Endothelial cell of umbilical vein (primary cell): ENCODE results near the gene UCN3. TPM values are rescaled to one million over a fixed set of nuclear protein-coding genes. Genes with fewer than 3 reads are reported as not detected.

ENCODE experiments used
- BruUV-seq: library from RNA; stranded (reverse); fragments of 400-500 nt; replicated peaks from 2 replicates; lab custom pipeline; 2021; lab: Mats Ljungman, UMichigan
- CTCF ChIA-PET: fragments of 300-600, 350-600 bp; sonication (Branson Sonifier 250); formaldehyde crosslinking; loops from one replicate; lab custom pipeline; 2021; ENCODE audit warnings: antibody characterized with exemption, inconsistent platforms; lab: Charles Lee
- POLR2A ChIA-PET: fragments of 300-600, 350-600 bp; sonication (Branson Sonifier 250); formaldehyde crosslinking; loops from one replicate; lab custom pipeline; 2021; ENCODE audit warnings: antibody characterized with exemption, inconsistent platforms; lab: Charles Lee
- DNase-seq: peaks from one replicate; pipeline ENCODE4 v3.0.0-alpha.2; 2011; ENCODE audit warnings: low read depth, low spot score
- FAIRE-seq: peaks from 2 replicates; lab custom pipeline; 2011; peaks lifted over from hg19 to GRCh38; lab: Jason Lieb, UNC
- H2AFZ ChIP-seq: 2 replicates; pipeline ENCODE4 v1.6.0; 2012; ENCODE audit warnings: low read depth, low read length, control low read depth, inconsistent platforms
- H3K27ac ChIP-seq: 2 replicates; pipeline ENCODE4 v1.5.1; 2011; ENCODE audit warnings: low read depth, mild to moderate bottlenecking, control low read depth, low read length, moderate library complexity; ENCODE audit not compliant: insufficient read depth
- H3K27me3 ChIP-seq, 2 experiments: 2 replicates each; pipeline versions ENCODE4 v1.6.0 to v1.6.1; 2011; ENCODE audit warnings: low read length in 2 of 2, mixed read lengths in 1 of 2; ENCODE audit not compliant: control insufficient read depth in 2 of 2, insufficient read depth in 2 of 2
- H3K36me3 ChIP-seq, 2 experiments: 2 replicates in 1 of 2; 3 replicates in 1 of 2; pipeline ENCODE4 v1.5.1; 2011; ENCODE audit warnings: low read length in 2 of 2, mild to moderate bottlenecking in 1 of 2, moderate library complexity in 1 of 2; ENCODE audit not compliant: control insufficient read depth in 2 of 2, insufficient read depth in 2 of 2; ENCODE audit errors: extremely low read depth in 1 of 2
- H3K4me1 ChIP-seq: 3 replicates; pipeline ENCODE4 v1.5.1; 2011; ENCODE audit warnings: mild to moderate bottlenecking, low read length; ENCODE audit not compliant: control insufficient read depth, insufficient read depth; ENCODE audit errors: extremely low read depth
- H3K4me2 ChIP-seq: 2 replicates; pipeline ENCODE4 v1.6.1; 2011; ENCODE audit warnings: low read length, control low read depth, mixed read lengths; ENCODE audit not compliant: insufficient read depth
- H3K4me3 ChIP-seq, 3 experiments: fragments of 200-600 bp in 1 of 3; sonication (generic), shearing (Covaris generic) in 1 of 3; replicated peaks in 1 of 3; 2 replicates each; pipeline ENCODE4 v1.5.1; 2011 to 2016; ENCODE audit warnings: control low read depth in 3 of 3, low read length in 3 of 3, mild to moderate bottlenecking in 2 of 3, inconsistent platforms in 1 of 3, low read depth in 1 of 3, moderate library complexity in 1 of 3; ENCODE audit not compliant: insufficient read depth in 1 of 3
- H3K79me2 ChIP-seq: 2 replicates; pipeline ENCODE4 v1.6.0; 2012; ENCODE audit warnings: low read length, inconsistent platforms; ENCODE audit not compliant: control insufficient read depth, insufficient read depth
- H3K9ac ChIP-seq: replicated peaks from 2 replicates; pipeline ENCODE3; 2011; ENCODE audit warnings: low read length, control low read depth; ENCODE audit not compliant: insufficient read depth; ENCODE audit errors: extremely low read depth
- H3K9me1 ChIP-seq: replicated peaks from 3 replicates; pipeline ENCODE4 v1.6.0; 2011; ENCODE audit warnings: mild to moderate bottlenecking, low read length; ENCODE audit not compliant: control insufficient read depth, insufficient read depth; ENCODE audit errors: extremely low read depth
- H3K9me3 ChIP-seq: replicated peaks from 2 replicates; pipeline ENCODE4 v1.5.1; 2012; ENCODE audit warnings: low read length, inconsistent platforms; ENCODE audit not compliant: control insufficient read depth, insufficient read depth
- H4K20me1 ChIP-seq: replicated peaks from 2 replicates; pipeline ENCODE3; 2011; ENCODE audit warnings: mild to moderate bottlenecking, low read length; ENCODE audit not compliant: control insufficient read depth, insufficient read depth; ENCODE audit errors: extremely low read depth
- EZH2 ChIP-seq: IDR thresholded peaks from 2 replicates; pipeline ENCODE4 v1.6.1; 2012; ENCODE audit warnings: borderline replicate concordance, low read depth, mild to moderate bottlenecking, moderate library complexity, low read length, inconsistent platforms; ENCODE audit not compliant: severe bottlenecking
- FOS ChIP-seq: IDR thresholded peaks from 2 replicates; pipeline ENCODE4 v1.6.1; 2011; ENCODE audit warnings: mild to moderate bottlenecking, low read length, moderate library complexity, borderline replicate concordance; ENCODE audit not compliant: insufficient read depth
- GATA2 ChIP-seq: IDR thresholded peaks from 2 replicates; pipeline ENCODE4 v1.7.0; 2011; ENCODE audit warnings: low read depth, mild to moderate bottlenecking, moderate library complexity, mixed read lengths, low read length; ENCODE audit not compliant: insufficient read length, insufficient read depth
- JUN ChIP-seq: IDR thresholded peaks from 2 replicates; pipeline ENCODE4 v1.6.1; 2011; ENCODE audit warnings: borderline replicate concordance, low read depth; ENCODE audit not compliant: insufficient read length, insufficient read depth
- MYC ChIP-seq: IDR thresholded peaks from one replicate; pipeline ENCODE4 v1.6.1; 2011; ENCODE audit warnings: mild to moderate bottlenecking, low read depth, low read length
- POLR2A ChIP-seq: IDR thresholded peaks from 2 replicates; pipeline ENCODE4 v1.6.1; 2012; ENCODE audit warnings: low read depth, mild to moderate bottlenecking, control low read depth, low read length
- POLR2AphosphoS5 ChIP-seq: IDR thresholded peaks from 2 replicates; pipeline ENCODE4 v1.6.1; 2012; ENCODE audit warnings: low read depth, mild to moderate bottlenecking, control low read depth, low read length, moderate library complexity; ENCODE audit not compliant: insufficient read depth
- dilution Hi-C: fragments of 300-500 bp; cut with MboI; formaldehyde crosslinking; loops from one replicate; pipeline ENCODE4 v1.15.0; 2019; ENCODE audit warnings: low sequenced_read_pairs; ENCODE audit not compliant: extremely low pct_ligation_motif_present
- intact Hi-C: fragments of 100-400 bp; cut with micrococcal nuclease; formaldehyde crosslinking; loops from one replicate; pipeline ENCODE4 v1.10.0; 2022
- polyA plus RNA-seq, 4 experiments: library from polyadenylated mRNA; depleted of rRNA in 3 of 4; stranded (reverse) in 3 of 4; unstranded in 1 of 4; fragments of >200 nt; gene quantifications; 2 replicates each; pipeline versions ENCODE4 v1.2.1 to v1.2.3, GENCODE V29; 2011 to 2012; ENCODE audit warnings: missing spikeins in 1 of 4
- total RNA-seq: library from RNA; stranded (reverse); gene quantifications from 2 replicates; pipeline ENCODE4 v1.2.3, GENCODE V29; 2021
- TF ChIP-seq, protein P1 (sequence below): IDR thresholded peaks from 2 replicates; pipeline ENCODE4 v1.6.1; 2011; ENCODE audit not compliant: insufficient read depth, insufficient read length
- TF ChIP-seq, protein P2 (sequence below), 2 donors: IDR thresholded peaks; 1 replicate in 1 of 2; 2 replicates in 1 of 2; pipeline ENCODE4 v1.5.1; 2011; ENCODE audit warnings: low read length in 2 of 2, mild to moderate bottlenecking in 2 of 2, moderate library complexity in 2 of 2, control low read depth in 1 of 2, inconsistent platforms in 1 of 2, low read depth in 1 of 2; ENCODE audit not compliant: insufficient read depth in 1 of 2; ENCODE audit errors: extremely low read depth in 1 of 2

The UCN3 gene
- total and polyA plus RNA-seq, 2 donors (not counting 3 experiments of a cell fraction or from before 2014, with no cell fraction given), result not detected

DNA sequence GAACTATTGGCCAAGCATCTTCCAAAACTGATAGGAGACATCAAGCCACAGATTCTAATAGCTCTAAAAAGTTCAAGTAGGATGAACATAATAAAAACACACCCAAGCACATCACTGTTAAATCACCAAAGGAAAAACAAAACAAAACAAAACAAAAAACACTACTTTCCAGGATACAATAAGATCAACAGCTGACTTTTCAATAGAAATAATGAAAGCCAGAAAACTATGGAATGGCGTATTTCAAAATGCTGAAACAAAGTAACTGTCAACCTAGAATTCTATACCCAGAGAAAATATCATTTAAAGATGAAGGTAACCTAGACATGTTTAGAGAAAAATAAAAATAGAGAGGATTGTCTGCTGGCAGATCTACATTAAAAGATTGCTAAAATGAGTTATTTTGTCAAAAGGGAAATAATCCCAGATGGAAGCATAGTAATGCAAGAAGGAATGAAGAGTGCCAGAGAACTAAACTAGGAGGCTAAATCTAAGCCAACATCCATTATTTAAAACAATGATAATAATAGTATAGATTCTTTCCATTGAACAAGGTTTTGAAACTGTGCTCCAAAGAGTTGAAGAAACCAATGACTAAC lies 25.9 kb downstream of the UCN3 start:
- Histone ChIP-seq H3K27ac (no peak overlapping the region), H4K20me1 (no peaks in the 10 kb centered on the region), H3K4me1 (no peaks in the 10 kb centered on the region), H3K9me1 (no peaks in the 10 kb centered on the region), H3K36me3 (no peaks in the 10 kb centered on the region), H3K9ac (no peak overlapping the region), H2AFZ (no peak overlapping the region), H3K79me2 (no peaks in the 10 kb centered on the region), H3K4me3 (no peak overlapping the region), H3K4me2 (no peak overlapping the region), H3K9me3 (no peaks in the 10 kb centered on the region), H3K27me3 (no peaks in the 10 kb centered on the region)
- intact Hi-C loops (no loop called here), dilution Hi-C loops (no loop called here)
- DNase-seq (no peak), FAIRE-seq (no peak)
- POLR2A ChIA-PET, result no interaction called here
- CTCF ChIA-PET, result interaction anchor here (1.1 to 1.6 kb wide), 2 partner anchors 11 to 20 kb away, joined by 3 to 7 read pairs; no protein-coding TSS in a partner anchor
- no TSS peak for BruUV-seq
- TF ChIP-seq POLR2AphosphoS5 (no peak), GATA2 (no peak), EZH2 (no peak), FOS (no peak), MYC (no peak), POLR2A (no peak), JUN (no peak)
- TF ChIP-seq, protein P1, sequence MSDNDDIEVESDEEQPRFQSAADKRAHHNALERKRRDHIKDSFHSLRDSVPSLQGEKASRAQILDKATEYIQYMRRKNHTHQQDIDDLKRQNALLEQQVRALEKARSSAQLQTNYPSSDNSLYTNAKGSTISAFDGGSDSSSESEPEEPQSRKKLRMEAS, result no peak

DNA sequence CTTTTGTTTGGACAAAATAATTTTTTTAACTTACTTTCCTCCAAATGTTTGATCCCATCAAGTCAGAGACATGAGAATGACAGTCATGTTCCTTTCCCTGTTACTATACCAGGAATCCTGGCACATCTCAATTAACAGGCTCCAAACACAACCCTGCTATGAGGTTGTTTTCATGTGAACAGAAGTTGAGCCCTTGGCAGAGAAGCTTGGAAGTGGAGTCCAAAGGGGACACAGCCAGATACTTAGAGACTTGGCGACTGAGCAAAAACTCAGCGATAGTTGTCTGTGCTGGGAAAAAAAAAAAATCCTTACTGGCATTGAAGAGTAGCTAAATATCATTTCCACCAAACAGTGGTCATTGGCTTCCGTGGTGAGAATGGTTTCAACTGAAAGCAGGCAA lies 27.0 kb downstream of the UCN3 start:
- ChIA-PET CTCF (interaction anchor here (1.6 kb wide), 1 partner anchor 12 kb away, joined by 7 read pairs; no protein-coding TSS in a partner anchor), POLR2A (no interaction called here)
- Histone ChIP-seq H3K27ac (no peak overlapping the region), H3K27me3 (no peaks in the 10 kb centered on the region), H3K9ac (no peak overlapping the region), H2AFZ (no peak overlapping the region), H3K4me1 (no peaks in the 10 kb centered on the region), H4K20me1 (no peaks in the 10 kb centered on the region), H3K79me2 (no peaks in the 10 kb centered on the region), H3K36me3 (no peaks in the 10 kb centered on the region), H3K9me3 (no peaks in the 10 kb centered on the region), H3K4me3 (no peak overlapping the region), H3K9me1 (no peaks in the 10 kb centered on the region), H3K4me2 (no peak overlapping the region)
- dilution Hi-C loops (no loop called here), intact Hi-C loops (no loop called here)
- TF ChIP-seq FOS (no peak), POLR2AphosphoS5 (no peak), POLR2A (no peak)
- TF ChIP-seq, protein P2, sequence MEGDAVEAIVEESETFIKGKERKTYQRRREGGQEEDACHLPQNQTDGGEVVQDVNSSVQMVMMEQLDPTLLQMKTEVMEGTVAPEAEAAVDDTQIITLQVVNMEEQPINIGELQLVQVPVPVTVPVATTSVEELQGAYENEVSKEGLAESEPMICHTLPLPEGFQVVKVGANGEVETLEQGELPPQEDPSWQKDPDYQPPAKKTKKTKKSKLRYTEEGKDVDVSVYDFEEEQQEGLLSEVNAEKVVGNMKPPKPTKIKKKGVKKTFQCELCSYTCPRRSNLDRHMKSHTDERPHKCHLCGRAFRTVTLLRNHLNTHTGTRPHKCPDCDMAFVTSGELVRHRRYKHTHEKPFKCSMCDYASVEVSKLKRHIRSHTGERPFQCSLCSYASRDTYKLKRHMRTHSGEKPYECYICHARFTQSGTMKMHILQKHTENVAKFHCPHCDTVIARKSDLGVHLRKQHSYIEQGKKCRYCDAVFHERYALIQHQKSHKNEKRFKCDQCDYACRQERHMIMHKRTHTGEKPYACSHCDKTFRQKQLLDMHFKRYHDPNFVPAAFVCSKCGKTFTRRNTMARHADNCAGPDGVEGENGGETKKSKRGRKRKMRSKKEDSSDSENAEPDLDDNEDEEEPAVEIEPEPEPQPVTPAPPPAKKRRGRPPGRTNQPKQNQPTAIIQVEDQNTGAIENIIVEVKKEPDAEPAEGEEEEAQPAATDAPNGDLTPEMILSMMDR (IDR thresholded peaks at IDR 0.05; ENCODE audit: extremely low read depth in 1 of 2, insufficient read depth in 1 of 2, low read depth in 1 of 2, low read length in 2 of 2), result no peak
- no TSS peak for BruUV-seq
- no peak for FAIRE-seq
- DNase-seq, result no peak
